Chondrocyte (in vitro differentiated cells): ENCODE data around the gene CCND3. TPM values are rescaled to one million over a fixed set of nuclear protein-coding genes. Genes with fewer than 3 reads are reported as not detected.

ENCODE experiments used
- DNase-seq: peaks from one replicate; pipeline ENCODE4 v3.0.0; 2021; ENCODE audit warnings: mixed read lengths, low spot score
- H3K27ac Mint-ChIP-seq: one replicate; pipeline ENCODE4 v1.8.0; 2021; ENCODE audit warnings: mild to moderate bottlenecking, moderate library complexity, mixed read lengths; ENCODE audit not compliant: unreplicated experiment
- H3K27me3 Mint-ChIP-seq: 2 replicates; pipeline ENCODE4 v1.8.0; 2021; ENCODE audit warnings: low read depth, mixed read lengths
- H3K36me3 Mint-ChIP-seq: 2 replicates; pipeline ENCODE4 v1.8.0; 2021; ENCODE audit warnings: low read depth, mixed read lengths
- H3K4me1 Mint-ChIP-seq: 2 replicates; pipeline ENCODE4 v1.8.0; 2021; ENCODE audit warnings: low read depth, mild to moderate bottlenecking, mixed read lengths
- H3K4me3 Mint-ChIP-seq: one replicate; pipeline ENCODE4 v1.8.0; 2021; ENCODE audit warnings: mild to moderate bottlenecking, moderate library complexity, mixed read lengths; ENCODE audit not compliant: unreplicated experiment
- H3K9me3 Mint-ChIP-seq: 2 replicates; pipeline ENCODE4 v1.8.0; 2021; ENCODE audit warnings: low read depth, mixed read lengths
- CTCF ChIP-seq: fragments of 200-600 bp; sonication (generic); IDR thresholded peaks from 2 replicates; pipeline ENCODE4 v1.5.0; 2021; ENCODE audit warnings: antibody characterized with exemption, mild to moderate bottlenecking, moderate library complexity
- total RNA-seq: library from RNA; stranded (reverse); gene quantifications from 3 replicates; pipeline ENCODE4 v1.2.1, GENCODE V29; 2021

The CCND3 gene
- total RNA-seq, 1 donor from 2014 or later: 52.9 TPM

- H3K36me3 Mint-ChIP-seq: peaks cover 15% of the 10 kb centered on the region
- H3K27me3 Mint-ChIP-seq: no peaks in the 10 kb centered on the region
These were observed 24.1 kb downstream of the CCND3 start for GRCh38 chr6:41917528-41917927.

GRCh38 chr6:41914869-41915530 lies 26.6 kb downstream of the CCND3 start:
- Mint-ChIP-seq H3K9me3 (no peaks in the 10 kb centered on the region), H3K4me3 (no peak overlapping the region), H3K27ac (no peak overlapping the region), H3K4me1 (peaks cover 23% of the 10 kb centered on the region), H3K27me3 (no peaks in the 10 kb centered on the region), H3K36me3 (peaks cover 18% of the 10 kb centered on the region)
- DNase-seq: no peak
- TF ChIP-seq CTCF: no peak

More at GRCh38 chr6:41917528-41917927, 24.1 kb downstream of the CCND3 start:
- Mint-ChIP-seq H3K9me3 (no peaks in the 10 kb centered on the region), H3K4me1 (peaks cover 35% of the 10 kb centered on the region), H3K27ac (peak overlapping the region; percentile 97), H3K4me3 (peak overlapping the region; percentile 34)
- DNase-seq: no peak
- no peak for TF ChIP-seq CTCF

- Mint-ChIP-seq H3K9me3 (no peaks in the 10 kb centered on the region), H3K27me3 (no peaks in the 10 kb centered on the region), H3K4me3 (no peak overlapping the region), H3K27ac (no peak overlapping the region), H3K36me3 (peaks cover 20% of the 10 kb centered on the region), H3K4me1 (peaks cover 17% of the 10 kb centered on the region)
- no peak for TF ChIP-seq CTCF
- no peak for DNase-seq
These were observed 27.3 kb downstream of the CCND3 start for GRCh38 chr6:41914343-41914742.

GRCh38 chr6:41909727-41910126 lies 31.9 kb downstream of the CCND3 start:
- no peaks in the 10 kb centered on the region for H3K4me1 Mint-ChIP-seq
- H3K27me3 Mint-ChIP-seq: no peaks in the 10 kb centered on the region
- H3K4me3 Mint-ChIP-seq: no peak overlapping the region
- peaks cover 33% of the 10 kb centered on the region for H3K36me3 Mint-ChIP-seq
- H3K27ac Mint-ChIP-seq: no peak overlapping the region
- H3K9me3 Mint-ChIP-seq: no peaks in the 10 kb centered on the region
- TF ChIP-seq CTCF: no peak
- no peak for DNase-seq

GRCh38 chr6:41901882-41902519 lies 39.6 kb downstream of the CCND3 start:
- Mint-ChIP-seq H3K9me3 (no peaks in the 10 kb centered on the region), H3K4me3 (no peak overlapping the region), H3K27me3 (no peaks in the 10 kb centered on the region), H3K4me1 (no peaks in the 10 kb centered on the region), H3K36me3 (peaks cover 12% of the 10 kb centered on the region), H3K27ac (no peak overlapping the region)
- no peak for DNase-seq
- TF ChIP-seq CTCF: peak; percentile 45
